NOMO-1 treated with dmso at 0.1 percent for 144 hours (cell line): ENCODE results near the gene XRCC3.
A peak's percentile ranks its signal among the peaks of the same experiment; 100 is the strongest.

ENCODE experiments used
- DNase-seq: peaks from one replicate; lab custom pipeline; 2025; ENCODE audit not compliant: unreplicated experiment; lab: John Stamatoyannopoulos, UW

Gene XRCC3

DNA sequence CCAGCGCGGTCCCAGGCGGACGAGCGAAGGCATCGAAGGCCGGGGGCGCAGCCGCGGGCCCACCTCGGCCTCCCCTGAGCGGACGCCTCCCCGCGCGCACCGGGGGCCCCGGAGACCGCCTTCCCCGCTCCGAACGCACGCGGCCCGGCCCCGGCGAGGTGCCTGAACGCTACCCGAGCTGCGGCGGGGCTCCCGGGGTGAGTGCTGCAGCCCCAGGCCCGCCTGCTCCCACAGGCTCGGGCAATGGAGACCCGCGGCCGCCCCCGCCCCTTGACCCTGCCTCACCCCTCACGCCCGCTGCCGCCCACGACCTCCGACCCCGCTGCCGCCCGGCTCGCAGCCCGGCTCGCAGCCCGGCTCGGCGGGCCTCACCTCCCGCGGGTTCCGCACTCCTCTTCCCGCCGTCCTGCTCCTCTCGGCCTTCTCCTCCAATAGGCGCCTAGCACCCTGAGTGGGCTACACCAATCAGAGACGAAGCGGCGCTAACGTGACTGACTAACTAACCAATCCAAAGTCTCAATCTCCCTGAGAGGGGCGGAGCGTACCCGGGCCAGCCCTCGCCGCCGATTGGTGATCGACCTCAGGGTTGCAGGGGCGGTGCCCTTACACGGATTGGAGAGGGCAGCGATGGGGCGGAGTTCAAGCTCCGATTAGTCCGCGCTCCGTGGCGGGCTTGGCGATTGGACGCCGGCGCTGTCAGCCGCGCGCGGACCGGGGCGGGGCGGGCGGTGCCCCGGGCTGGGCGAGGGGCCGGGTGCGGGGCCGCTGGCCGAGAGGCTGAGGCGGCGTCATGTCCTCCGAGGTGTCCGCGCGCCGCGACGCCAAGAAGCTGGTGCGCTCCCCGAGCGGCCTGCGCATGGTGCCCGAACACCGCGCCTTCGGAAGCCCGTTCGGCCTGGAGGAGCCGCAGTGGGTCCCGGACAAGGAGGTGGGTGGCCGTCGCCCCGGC, at the start of gene XRCC3, which contains the start of gene ZFYVE21:
XRCC3 (minus strand) TSS at position 400 of the 949 bp plus-strand sequence. CDS start 4,364 bp downstream, outside the sequence.
ZFYVE21 (plus strand) TSS at position 759 of the 949 bp plus-strand sequence; CDS start at position 791, 32 bp downstream.
- peak; percentile 99 for DNase-seq

DNA sequence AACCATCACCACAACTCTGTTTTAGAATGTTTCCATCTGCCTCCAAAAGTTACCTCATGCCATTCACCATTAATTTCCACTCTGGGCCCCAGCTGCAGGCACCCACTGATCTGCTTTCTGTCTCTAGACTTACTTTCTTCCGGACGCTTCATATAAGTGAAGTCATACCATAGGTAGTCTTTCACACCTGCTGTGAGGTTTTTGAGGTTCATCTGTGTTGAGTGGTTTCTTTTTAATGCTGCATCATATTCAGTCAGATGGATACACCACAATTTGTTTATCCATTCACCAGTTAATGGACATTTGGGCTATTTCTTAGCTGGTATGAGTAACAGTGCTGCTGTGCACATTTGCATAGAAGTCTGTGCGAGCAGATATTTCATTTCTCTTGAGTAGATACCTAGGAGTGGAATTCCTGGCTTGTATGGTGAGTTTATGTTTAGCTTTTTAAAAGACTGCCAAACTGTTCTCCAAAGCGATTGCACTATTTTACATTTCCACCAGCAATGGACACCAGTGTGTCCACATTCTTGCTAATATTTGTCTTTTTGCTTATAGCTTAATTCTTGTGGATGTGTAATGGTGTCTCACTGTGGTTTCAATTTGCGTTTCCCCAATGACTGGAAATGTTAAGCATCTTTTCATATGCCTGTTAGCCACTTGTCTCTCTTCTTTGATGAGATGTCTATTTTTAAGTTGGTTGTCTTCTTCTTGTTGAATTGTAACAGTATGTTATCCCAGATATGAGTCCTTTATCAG, 48.7 kb upstream of the XRCC3 start:
- DNase-seq, result no peak

DNA sequence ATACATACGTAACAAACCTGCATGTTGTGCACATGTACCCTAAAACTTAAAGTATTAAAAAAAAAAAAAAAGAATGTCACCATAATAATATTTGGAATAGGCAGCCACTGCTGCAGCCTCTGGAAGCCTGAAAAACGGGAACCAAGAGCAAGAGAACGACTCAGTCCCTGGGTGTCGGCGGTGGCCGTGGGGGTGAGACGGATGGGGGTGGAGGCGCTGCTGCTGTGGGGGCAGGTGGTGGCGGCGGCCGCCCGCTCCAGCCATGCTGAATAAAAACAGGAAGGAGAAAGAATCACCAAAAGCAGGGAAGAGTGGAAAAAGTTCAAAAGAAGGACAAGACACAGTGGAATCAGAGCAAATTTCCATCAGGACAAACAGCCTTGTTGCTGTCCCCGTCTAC, 47.3 kb upstream of the XRCC3 start:
- peak; percentile 10 for DNase-seq

DNA sequence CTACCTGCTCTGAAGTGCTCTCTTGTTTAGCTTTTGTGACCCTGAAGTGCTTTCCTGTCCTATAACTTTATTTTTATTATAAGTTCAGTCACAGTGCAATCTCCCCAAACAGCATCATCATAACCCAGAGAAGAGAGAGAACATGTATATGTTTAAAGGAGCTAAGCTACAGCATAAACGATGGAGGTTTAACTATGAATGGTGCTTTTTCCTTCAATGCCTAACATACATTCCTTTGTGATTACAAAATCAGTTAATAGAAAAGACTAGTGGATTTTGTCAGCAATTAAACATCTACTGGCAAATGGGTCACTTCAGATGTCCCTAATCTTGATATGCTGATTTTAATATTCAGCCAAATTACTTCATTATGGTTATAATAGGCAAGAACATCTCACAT, 46.8 kb upstream of the XRCC3 start:
- DNase-seq, result no peak

DNA sequence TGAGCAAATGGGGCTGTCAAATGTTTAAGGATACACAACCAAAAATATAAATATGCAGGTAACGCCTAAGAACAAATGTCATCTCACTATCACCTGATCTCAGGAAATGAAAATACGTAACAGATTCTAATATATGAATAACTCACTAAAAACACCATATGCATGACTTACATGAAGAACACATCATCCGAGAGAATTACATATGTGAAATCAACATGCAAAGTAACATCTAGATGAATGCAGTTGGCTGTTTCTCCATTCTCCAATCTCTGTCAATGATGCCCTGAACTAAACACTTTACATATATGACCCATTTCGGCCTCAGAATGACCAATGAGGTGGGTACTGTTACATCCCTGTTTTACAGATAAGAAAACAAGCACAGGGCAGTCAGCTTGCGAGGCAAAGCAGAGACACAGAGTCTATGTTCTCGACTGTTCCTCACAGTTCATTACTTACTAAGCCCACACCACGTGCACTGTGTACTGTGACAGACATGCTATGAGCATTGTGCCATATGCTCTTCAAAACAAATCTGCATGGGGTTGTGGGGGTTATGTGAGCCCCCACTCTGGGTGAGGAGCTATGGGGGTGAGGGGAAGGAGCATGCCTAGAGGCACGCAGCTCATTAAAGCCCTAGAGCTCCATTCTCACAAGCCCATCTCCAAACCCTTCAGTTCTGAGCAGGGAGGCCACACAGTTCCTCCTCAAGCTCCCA, 43.0 kb upstream of the XRCC3 start:
- no peak for DNase-seq

DNA sequence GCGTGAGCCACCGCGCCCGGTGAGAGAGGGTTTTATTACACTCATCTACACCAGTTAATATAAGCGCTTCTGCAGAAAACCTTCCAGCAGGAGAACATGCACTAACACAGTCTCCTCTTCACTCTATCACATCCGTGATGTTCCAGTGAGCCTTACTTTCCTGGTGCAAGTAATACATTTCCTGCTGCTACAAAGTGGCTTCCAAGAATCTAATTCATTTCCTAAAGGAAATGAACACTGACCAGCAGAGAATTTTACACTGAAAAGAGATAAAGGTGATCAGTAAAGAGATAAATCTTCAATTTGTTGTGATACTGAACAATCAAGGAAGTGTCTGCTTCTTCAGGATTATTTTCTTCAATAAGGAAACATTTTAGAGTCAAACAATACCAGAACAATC, 39.8 kb upstream of the XRCC3 start:
- no peak for DNase-seq

DNA sequence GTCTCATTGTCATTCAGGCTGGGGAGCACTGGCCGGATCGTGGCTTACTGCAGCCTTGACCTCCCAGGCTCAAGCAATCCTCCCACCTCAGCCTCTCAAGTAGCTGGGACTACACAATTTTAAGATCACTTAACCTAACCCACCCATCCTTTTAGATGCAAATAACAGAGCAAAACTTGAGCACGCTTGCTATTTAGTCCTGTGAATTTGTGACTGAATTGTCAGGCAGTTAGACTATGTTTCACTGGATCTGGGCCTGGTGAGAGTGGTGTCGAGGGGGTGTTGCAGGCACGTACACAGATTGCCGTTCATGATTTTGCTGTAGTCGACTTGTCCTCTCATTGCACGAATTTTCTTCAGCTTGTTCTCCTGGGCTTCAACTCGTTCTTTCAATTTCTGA, 38.5 kb upstream of the XRCC3 start:
- no peak for DNase-seq

DNA sequence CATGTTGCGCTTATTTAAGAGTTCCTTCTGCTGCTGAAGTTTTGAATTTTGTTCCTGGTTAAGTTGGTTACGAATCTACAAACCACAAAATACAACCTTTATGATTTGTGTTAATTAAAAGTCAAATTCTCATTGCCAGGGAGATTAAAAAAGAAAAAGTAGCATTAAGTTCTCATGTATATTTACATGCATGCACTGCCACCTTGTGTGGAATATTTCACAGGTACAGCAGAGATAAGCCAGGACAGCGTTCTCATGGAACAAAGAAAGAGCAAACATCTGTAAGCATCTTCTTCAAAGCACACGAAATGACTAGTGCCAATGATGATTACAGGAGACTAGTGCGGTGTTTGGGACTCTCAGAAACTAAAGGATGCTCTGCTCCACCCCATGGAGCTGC, 34.6 kb upstream of the XRCC3 start:
- no peak for DNase-seq

DNA sequence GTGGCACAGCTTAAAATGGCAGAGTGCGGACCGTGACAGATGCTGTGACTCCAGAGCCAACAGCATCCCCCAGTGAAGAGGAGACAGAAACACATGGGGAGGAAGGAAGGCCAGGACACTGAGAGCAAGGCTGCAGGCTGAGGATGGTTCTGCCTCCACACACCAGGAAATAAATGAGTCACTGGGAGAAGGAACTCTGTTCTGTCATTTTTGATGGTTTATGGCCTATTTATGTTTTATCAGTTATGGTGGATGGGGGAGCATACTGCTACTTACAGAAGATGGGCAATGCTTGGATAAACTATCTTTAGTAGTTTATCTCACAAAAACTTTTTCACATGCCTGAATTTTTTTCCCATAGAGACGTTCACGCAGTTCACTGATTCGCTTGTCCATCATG, 34.2 kb upstream of the XRCC3 start:
- no peak for DNase-seq

DNA sequence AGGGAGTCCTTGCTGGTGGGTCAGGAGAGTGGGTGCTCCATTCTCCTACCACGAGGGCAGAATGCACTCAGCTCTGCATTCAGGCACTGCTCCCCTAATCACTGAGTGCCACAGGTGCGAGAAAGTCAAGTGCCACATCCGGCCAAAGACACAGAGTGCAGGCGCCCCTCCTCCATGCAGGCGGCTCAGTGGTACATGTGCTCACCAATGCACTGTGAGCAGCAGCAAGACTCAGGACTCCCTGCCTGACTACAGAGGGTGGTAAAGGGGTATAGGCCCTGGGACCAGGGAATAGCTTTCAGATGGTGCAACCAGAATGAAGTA, 33.2 kb upstream of the XRCC3 start:
- no peak for DNase-seq

DNA sequence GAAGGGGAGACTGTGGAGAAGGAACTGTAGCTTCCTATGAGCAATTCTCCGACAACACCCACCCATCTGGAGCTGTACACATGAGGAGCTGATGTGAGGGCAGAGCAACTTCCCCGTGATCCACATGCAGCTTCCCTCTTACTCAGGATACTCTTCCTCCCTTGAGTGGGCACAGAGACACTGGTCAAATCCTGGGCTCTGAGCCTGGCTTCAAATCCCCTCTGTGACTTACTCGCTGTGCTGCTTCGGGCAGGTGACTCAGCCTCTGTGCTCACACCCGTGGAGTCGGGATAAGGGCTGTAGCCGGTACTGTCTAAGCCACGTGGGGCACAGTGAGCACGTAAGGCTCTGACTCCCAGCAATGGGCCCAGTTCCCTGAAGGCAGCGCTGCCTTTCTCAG, 31.4 kb upstream of the XRCC3 start:
- no peak for DNase-seq

DNA sequence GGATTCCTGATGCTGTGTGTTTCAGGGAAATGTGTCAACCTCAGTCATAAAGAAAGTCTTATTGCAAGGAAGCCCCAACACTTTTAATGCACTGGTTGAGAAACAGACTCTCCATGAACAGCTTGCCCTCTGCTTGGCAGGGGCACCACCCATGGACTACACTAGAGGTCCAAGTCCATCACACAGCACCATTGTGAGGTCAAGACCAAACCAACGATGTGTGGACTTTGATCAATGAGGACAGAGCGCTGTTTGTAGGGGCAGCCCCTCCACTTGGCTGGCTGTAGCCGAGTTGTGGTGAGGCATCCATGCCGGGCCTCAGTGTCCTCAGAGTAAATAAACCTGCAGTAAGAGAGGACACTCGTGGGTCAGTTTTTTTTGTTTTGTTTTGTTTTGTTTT, 30.2 kb upstream of the XRCC3 start:
- no peak for DNase-seq

DNA sequence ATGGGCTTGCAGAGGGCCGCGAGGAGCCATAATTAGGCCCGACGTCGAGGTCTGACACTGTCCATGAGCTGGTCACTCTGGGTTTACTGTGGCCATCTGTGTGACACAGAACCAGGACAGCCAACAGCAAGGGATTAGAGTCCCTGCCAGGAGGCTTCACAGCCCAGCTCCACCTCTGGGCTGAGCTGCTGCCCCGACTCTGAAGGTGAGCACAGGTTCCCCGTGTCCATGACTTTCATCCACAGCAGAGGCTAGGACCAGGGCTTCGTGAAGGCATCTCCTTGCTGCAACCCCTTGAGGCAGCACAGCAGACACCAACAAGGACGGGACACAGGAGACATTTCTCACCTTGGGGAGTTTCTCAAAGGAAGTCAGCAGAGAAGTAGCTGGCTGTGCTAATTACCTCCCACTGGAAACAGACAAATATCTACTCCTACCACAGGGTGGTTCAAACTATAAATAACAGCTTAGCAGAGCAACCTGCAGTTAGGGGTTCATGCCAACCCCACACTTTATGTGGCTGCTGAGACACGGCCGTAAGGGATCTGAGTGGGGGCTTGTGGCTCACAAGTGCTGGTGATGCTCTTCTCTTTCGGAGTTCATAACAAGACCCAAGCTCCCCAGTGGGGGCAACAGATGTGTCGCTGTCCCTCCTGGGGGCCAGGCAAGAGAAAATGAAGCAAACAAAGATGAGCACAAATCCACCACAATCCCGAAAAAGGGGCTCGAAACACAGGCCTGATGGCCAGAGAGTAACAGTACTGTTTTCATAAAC, 29.6 kb upstream of the XRCC3 start:
- DNase-seq, result no peak

DNA sequence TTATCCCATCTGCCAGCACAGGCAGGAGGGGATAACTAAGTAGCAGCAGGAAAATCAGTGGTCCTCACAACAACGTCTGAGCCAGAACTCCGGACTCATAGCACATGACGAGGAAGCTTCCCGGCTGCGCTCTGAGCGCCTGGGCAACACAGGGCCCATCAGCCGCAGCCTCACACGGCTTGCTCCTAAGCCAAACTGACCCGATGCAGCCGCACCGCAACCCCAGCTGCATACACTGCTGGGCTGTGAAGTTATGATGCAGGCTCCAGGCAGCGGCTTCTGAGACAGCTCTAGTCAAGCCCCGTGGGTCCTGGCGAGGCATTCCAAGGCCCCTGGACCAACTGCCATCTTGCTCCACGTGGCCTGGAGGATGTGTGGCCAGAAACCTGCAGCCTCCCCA, 28.4 kb upstream of the XRCC3 start:
- DNase-seq, result no peak

DNA sequence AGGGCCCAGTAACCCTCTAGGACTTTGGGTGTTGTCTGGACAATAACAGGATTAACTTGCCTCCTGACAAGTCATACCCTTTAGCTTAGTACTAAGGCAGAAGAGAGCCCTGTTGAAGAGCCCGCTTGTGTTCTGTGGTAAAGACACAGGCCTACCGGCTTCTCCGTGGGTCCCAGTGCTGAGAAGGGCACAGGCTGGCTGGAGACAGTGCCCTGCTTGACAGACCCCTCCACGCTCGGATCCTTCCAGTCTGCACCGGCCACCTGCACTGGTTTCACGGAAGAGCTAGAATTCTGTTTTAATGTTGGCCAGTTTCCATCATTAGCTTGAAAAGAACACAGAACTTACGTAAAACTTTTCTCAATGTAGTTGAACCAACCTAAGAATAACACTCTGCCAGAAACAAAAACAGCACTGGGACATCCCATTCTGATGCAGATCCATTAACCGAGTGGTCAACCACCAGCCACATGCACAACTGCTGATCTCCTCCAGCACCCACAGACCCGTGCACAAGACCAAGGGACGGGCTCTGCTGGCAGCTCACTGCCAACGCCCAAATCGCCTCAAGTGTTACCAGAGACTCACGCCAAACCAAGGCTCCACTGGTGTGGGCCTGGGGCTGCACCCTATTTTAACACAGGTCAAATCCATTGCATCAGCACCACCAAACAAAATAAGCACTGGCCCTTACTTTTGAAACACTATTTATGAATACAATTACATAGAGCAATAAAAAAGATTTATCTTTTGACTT, 27.4 kb upstream of the XRCC3 start:
- no peak for DNase-seq

DNA sequence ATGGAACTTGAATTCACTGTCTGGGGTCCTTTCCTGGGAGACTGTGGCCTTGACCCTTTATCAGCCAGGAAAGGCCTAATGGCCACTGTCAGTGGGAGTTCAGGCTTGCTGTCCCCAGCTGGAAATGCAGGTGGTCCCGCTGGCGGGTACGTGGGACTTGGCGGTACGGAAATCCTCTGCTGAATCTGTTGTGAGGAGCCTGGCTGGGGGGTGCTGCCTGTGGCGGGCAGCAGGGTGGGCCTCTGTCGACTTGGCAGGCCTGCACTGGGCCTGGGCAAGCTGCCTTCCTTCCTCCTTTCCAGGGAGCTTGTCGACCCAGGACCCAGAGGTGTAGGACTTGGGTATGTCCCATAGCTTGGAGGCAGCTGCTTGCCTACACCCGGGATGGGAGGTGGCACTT, 26.6 kb upstream of the XRCC3 start:
- no peak for DNase-seq

DNA sequence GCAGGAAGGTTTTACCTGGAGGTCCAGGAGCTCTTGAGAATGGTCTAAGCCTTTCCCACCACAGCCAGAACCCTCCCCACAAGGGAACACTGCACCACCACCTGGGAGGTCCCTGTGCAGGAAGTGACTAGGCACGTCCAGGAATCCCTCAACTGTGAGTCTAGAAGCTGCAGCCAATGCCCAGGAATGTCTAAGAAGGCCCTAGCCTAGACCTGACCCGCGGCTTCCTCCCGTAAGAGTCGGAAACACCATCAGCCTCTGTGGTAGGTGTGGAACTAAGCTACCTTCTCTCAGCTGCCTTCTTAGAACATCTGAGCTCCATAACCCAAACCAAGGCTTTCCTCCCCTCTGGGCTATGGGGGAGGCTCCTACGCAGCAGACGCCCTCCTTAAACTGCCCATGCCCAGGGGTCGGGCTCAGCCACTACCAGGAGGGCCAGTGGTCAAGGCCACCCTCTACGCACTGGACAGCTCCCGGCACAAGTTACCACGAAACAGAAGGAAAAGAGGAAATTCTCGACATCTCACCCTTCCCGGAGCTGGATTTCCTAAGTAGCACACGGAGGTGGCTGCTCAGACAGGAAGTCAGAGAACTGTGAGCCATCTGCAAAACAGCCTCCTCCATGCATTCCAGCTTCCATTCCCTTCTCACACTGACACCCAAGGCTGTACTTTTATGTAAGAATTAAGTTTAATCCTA, 25.9 kb upstream of the XRCC3 start:
- no peak for DNase-seq

DNA sequence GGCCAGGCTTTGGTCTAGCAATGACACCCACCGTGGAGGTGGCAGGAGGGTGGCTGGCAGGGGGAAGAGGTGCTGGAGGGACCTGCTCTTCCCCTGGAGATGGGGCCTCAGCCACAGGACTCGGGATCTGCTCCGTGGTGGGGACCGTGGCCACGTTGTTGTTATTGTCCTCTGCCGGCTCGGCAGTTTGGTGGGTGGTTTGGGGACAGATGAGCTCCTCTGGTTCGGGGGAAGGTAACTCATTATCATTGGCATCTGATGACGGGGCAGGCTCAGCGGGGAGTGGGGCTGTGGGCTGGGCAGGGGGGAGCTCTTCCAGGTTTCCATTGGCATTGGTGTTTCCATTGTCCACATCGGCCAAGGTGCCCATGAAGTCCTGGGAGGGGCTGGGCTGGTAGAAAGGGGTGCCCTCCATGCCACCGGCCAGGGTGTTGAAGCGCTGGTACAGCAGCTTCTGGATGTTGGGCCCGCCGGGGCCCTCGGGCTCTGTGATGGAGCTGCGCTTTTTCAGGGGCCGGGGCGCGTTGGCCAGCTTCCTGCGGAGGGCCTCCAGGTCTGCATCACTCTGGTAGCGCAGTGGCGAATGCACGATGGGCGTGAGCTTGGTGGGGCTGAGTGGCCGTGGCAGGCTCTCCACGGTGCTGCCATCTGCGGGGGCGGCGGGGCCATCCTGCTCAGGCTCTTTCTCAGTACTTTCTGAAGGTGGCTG, 24.7 kb upstream of the XRCC3 start:
- DNase-seq, result no peak

DNA sequence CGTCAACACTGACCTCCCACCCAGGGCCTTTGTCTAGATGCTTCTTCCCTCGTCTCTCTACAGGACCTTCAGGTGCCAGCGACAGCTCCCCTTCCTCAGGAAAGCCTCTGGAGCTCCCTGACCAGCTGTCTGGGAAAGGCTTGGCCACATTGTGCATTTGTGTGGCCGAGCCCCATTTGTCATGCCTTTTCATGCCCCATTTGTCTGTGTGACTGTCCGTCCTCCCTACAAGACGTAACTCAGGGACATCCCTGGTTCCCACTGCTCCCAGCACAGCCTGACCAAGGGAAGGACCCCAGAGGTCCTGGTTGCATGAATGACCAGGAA, 24.2 kb upstream of the XRCC3 start:
- DNase-seq, result no peak
